ENCODE measurements around the gene THAP5.

- TF ChIP-seq CTCF (IDR thresholded peaks at IDR 0.05; ENCODE audit: borderline replicate concordance, extremely low read depth, low read length, poor library complexity, severe bottlenecking) (no peak), EZH2 (IDR thresholded peaks at IDR 0.05; ENCODE audit: borderline replicate concordance, low read depth, low read length, severe bottlenecking) (no peak)
These were observed 48.5 kb upstream of the THAP5 start for GRCh38 chr7:108618056-108618455.

Data from DND-41 (cell line).